PC-3 (cell line): Measurements from ENCODE around the gene HNRNPUL2. TPM values are rescaled to one million over a fixed set of nuclear protein-coding genes. Genes with fewer than 3 reads are reported as not detected.

Source experiments
- ATAC-seq: fragments of 200-7000 bp; cut with Tn5 transposase; 2 replicates; pipeline ENCODE4 v1.9.1; 2020; ENCODE audit warnings: mild to moderate bottlenecking, moderate library complexity
- BruUV-seq: library from RNA; stranded (reverse); fragments of 400-500 nt; replicated peaks from 2 replicates; lab custom pipeline; 2021; lab: Mats Ljungman, UMichigan
- CTCF ChIA-PET: fragments of 300-600 bp; sonication (Branson Sonifier 250); formaldehyde crosslinking; loops from one replicate; lab custom pipeline; 2022; ENCODE audit warnings: antibody characterized with exemption; lab: Charles Lee
- POLR2A ChIA-PET: fragments of 300-600 bp; sonication (Branson Sonifier 250); formaldehyde crosslinking; loops from one replicate; lab custom pipeline; 2022; ENCODE audit warnings: antibody characterized with exemption; ENCODE audit not compliant: unreplicated experiment; lab: Charles Lee
- DNase-seq: peaks from one replicate; pipeline ENCODE4 v3.0.0-alpha.2; 2015
- H2AFZ ChIP-seq: fragments of 300-600 bp; sonication (generic); 2 replicates; pipeline ENCODE4 v1.6.0; 2016; ENCODE audit warnings: antibody characterized with exemption, low read length
- H3F3A ChIP-seq: fragments of 300-600 bp; sonication (generic); one replicate; pipeline ENCODE4 v1.6.0; 2017; ENCODE audit warnings: antibody characterized with exemption, low read length, control low read depth, mild to moderate bottlenecking; ENCODE audit not compliant: unreplicated experiment
- H3K27ac ChIP-seq: fragments of 300-600 bp; sonication (generic); 2 replicates; pipeline ENCODE4 v1.5.1; 2016; ENCODE audit warnings: mild to moderate bottlenecking, low read length
- H3K27me3 ChIP-seq: fragments of 300-600 bp; sonication (generic); 2 replicates; pipeline ENCODE4 v1.6.1; 2016; ENCODE audit warnings: low read length, mixed read lengths
- H3K36me3 ChIP-seq: fragments of 300-600 bp; sonication (generic); 2 replicates; pipeline ENCODE4 v1.6.1; 2016; ENCODE audit warnings: low read depth, mixed run types, low read length, mixed read lengths
- H3K4me1 ChIP-seq: fragments of 300-600 bp; sonication (generic); 2 replicates; pipeline ENCODE4 v1.5.1; 2016; ENCODE audit warnings: low read length; ENCODE audit not compliant: insufficient read depth
- H3K4me2 ChIP-seq: fragments of 300-600 bp; sonication (generic); 2 replicates; pipeline ENCODE4 v1.6.0; 2016; ENCODE audit warnings: low read length
- H3K4me3 ChIP-seq: fragments of 300-600 bp; sonication (generic); 2 replicates; pipeline ENCODE4 v1.5.1; 2016; ENCODE audit warnings: mild to moderate bottlenecking, low read length, mixed read lengths
- H3K79me2 ChIP-seq: fragments of 300-600 bp; sonication (generic); 2 replicates; pipeline ENCODE4 v1.6.1; 2017; ENCODE audit warnings: low read length, mixed read lengths
- H3K9ac ChIP-seq: fragments of 300-600 bp; sonication (generic); 2 replicates; pipeline ENCODE4 v1.6.0; 2016; ENCODE audit warnings: mild to moderate bottlenecking, low read length
- H3K9me2 ChIP-seq: fragments of 300-600 bp; sonication (generic); replicated peaks from 2 replicates; pipeline ENCODE4 v1.6.1; 2016; ENCODE audit warnings: mixed run types, low read length, mixed read lengths
- H3K9me3 ChIP-seq: fragments of 300-600 bp; sonication (generic); 2 replicates; pipeline ENCODE4 v1.6.1; 2016; ENCODE audit warnings: low read length, mixed read lengths
- H4K20me1 ChIP-seq: fragments of 300-600 bp; sonication (generic); 2 replicates; pipeline ENCODE4 v1.6.1; 2016; ENCODE audit warnings: low read length, mixed read lengths
- EZH2 ChIP-seq: fragments of 300-600 bp; sonication (generic); IDR thresholded peaks from one replicate; pipeline ENCODE4 v1.6.1; 2017; ENCODE audit warnings: antibody characterized with exemption, mild to moderate bottlenecking, low read length; ENCODE audit not compliant: unreplicated experiment
- EZH2phosphoT487 ChIP-seq: fragments of 300-600 bp; sonication (generic); IDR thresholded peaks from 2 replicates; pipeline ENCODE4 v1.6.1; 2018; ENCODE audit warnings: mild to moderate bottlenecking, antibody characterized with exemption, low read length, borderline replicate concordance
- intact Hi-C: fragments of 100-400 bp; cut with micrococcal nuclease; formaldehyde crosslinking; loops from 2 replicates; pipeline ENCODE4 v1.9.0; 2023
- total RNA-seq: library from RNA; depleted of rRNA; stranded (reverse); fragments of >200 nt; gene quantifications from 2 replicates; pipeline ENCODE4 v1.2.3, GENCODE V29; 2014
- TF ChIP-seq, protein P1 (sequence below): fragments of 300-600 bp; sonication (generic); conservative IDR thresholded peaks from 2 replicates; pipeline ENCODE4 v1.5.1; 2017; ENCODE audit warnings: antibody characterized with exemption, low read depth, mild to moderate bottlenecking, low read length

HNRNPUL2 gene
- total RNA-seq, 1 experiment from 2014 or later = 15.5 TPM

DNA sequence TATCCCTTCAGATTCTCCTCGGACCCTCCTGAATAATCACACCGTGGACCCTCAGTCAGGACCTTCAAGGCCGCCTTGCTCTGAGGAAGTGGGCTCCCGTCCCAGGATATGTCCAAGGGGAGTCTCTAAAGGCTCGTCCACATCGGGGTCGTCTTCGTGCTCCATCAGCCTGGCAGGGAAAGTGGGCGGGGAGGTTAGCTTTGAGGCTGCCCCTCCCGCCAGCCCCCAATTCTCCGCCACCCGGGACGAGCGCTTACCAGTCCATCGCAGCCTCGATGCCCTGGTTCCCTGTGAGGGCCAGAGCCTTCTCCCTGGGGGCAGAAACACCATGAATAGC, 48.9 kb downstream of the HNRNPUL2 start:
- POLR2A ChIA-PET = no interaction called here
- BruUV-seq = no TSS peak

GRCh38 chr11:62677714-62678113, 49.5 kb downstream of the HNRNPUL2 start:
- no peaks in the 10 kb centered on the region for H3K9me3 ChIP-seq
- H3K4me1 ChIP-seq = peaks cover 31% of the 10 kb centered on the region
- DNase-seq (no peak), ATAC-seq (no peak)
- peaks cover 4% of the 10 kb centered on the region for H3K36me3 ChIP-seq
- H2AFZ ChIP-seq = no peak overlapping the region
- peak overlapping the region; percentile 91 for H3K9ac ChIP-seq
- no peaks in the 10 kb centered on the region for H3K27me3 ChIP-seq
- TF ChIP-seq EZH2 (no peak), EZH2phosphoT487 (no peak)
- TF ChIP-seq, protein P1, sequence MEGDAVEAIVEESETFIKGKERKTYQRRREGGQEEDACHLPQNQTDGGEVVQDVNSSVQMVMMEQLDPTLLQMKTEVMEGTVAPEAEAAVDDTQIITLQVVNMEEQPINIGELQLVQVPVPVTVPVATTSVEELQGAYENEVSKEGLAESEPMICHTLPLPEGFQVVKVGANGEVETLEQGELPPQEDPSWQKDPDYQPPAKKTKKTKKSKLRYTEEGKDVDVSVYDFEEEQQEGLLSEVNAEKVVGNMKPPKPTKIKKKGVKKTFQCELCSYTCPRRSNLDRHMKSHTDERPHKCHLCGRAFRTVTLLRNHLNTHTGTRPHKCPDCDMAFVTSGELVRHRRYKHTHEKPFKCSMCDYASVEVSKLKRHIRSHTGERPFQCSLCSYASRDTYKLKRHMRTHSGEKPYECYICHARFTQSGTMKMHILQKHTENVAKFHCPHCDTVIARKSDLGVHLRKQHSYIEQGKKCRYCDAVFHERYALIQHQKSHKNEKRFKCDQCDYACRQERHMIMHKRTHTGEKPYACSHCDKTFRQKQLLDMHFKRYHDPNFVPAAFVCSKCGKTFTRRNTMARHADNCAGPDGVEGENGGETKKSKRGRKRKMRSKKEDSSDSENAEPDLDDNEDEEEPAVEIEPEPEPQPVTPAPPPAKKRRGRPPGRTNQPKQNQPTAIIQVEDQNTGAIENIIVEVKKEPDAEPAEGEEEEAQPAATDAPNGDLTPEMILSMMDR = no peak
- ChIA-PET CTCF (interaction anchor here (0.5 kb wide), 1 partner anchor 162 kb away, joined by 3 read pairs; no protein-coding TSS in a partner anchor), POLR2A (interaction anchor here (0.6 to 1.6 kb wide), 4 partner anchors 13 to 86 kb away, joined by 4 to 6 read pairs (median 5); partner anchors contain the start of genes C11orf98 and CSKMT)
- no TSS peak for BruUV-seq
- H3F3A ChIP-seq = peaks cover 8% of the 10 kb centered on the region
- H3K4me3 ChIP-seq = peak overlapping the region; percentile 98
- H3K79me2 ChIP-seq = peaks cover 47% of the 10 kb centered on the region
- H4K20me1 ChIP-seq = no peaks in the 10 kb centered on the region
- H3K9me2 ChIP-seq = no peaks in the 10 kb centered on the region
- intact Hi-C loops = loop anchor here (5.0 kb wide), 1 partner anchor 50 kb away; the partner anchor contains the start of genes HNRNPUL2 and TTC9C
- H3K4me2 ChIP-seq = peak overlapping the region; percentile 94
- peak overlapping the region; percentile 13; the same call in 1 of the 2 replicates for H3K27ac ChIP-seq

More for the DNA sequence above, 48.9 kb downstream of the HNRNPUL2 start:
- H4K20me1 ChIP-seq = no peaks in the 10 kb centered on the region
- peak overlapping the region; percentile 94 for H3K4me2 ChIP-seq
- peaks cover 24% of the 10 kb centered on the region for H3K4me1 ChIP-seq
- CTCF ChIA-PET = no interaction called here
- H2AFZ ChIP-seq = peak overlapping the region; percentile 97
- no peaks in the 10 kb centered on the region for H3K9me3 ChIP-seq
- ATAC-seq = no peak; the same call in 1 of the 2 replicates
- H3K9me2 ChIP-seq = no peaks in the 10 kb centered on the region
- peak overlapping the region; percentile 91 for H3K9ac ChIP-seq
- TF ChIP-seq, protein P1 = no peak
- TF ChIP-seq EZH2 (no peak), EZH2phosphoT487 (no peak)
- peak overlapping the region; percentile 98 for H3K4me3 ChIP-seq
- H3K27me3 ChIP-seq = no peaks in the 10 kb centered on the region
- intact Hi-C loops = loop anchor here (5.0 kb wide), 1 partner anchor 49 kb away; the partner anchor contains the start of genes HNRNPUL2 and TTC9C
- peak overlapping the region; percentile 53 for H3K27ac ChIP-seq
- peaks cover 4% of the 10 kb centered on the region for H3K36me3 ChIP-seq
- peaks cover 8% of the 10 kb centered on the region for H3F3A ChIP-seq
- H3K79me2 ChIP-seq = peaks cover 40% of the 10 kb centered on the region
- no peak for DNase-seq

DNA sequence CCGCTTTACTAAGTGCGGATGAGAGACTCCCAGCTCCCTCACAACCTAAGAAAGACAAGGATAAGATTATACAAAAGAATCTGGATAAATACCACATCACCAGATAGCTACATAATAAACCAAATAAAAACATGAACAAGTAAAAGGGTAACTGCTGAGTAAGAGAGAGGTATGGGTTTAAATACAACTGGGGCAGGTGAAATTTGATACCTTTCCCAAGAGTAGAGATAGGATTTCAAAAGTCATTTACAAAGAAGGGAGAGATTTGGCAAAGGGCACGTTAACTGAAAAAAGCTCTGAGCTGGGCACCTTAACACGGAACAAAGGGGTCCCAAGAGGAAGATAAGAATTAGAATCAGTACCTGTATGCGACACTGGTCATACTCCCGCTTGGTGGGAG, 50.1 kb downstream of the HNRNPUL2 start:
- no peak overlapping the region for H2AFZ ChIP-seq
- peak; percentile 51 for DNase-seq
- peak overlapping the region; percentile 13; the same call in 1 of the 2 replicates for H3K27ac ChIP-seq
- peak overlapping the region; percentile 91; the same call in 1 of the 2 replicates for H3K9ac ChIP-seq
- peak overlapping the region; percentile 98 for H3K4me3 ChIP-seq
- H3K36me3 ChIP-seq = peaks cover 4% of the 10 kb centered on the region
- H3K9me3 ChIP-seq = no peaks in the 10 kb centered on the region
- H3K27me3 ChIP-seq = no peaks in the 10 kb centered on the region
- ChIA-PET CTCF (interaction anchor here (0.5 kb wide), 2 partner anchors 163 to 185 kb away, joined by 3 to 15 read pairs; no protein-coding TSS in a partner anchor), POLR2A (interaction anchor here (0.6 to 1.6 kb wide), 4 partner anchors 12 to 85 kb away, joined by 4 to 6 read pairs (median 6); partner anchors contain the start of genes C11orf98 and CSKMT)
- peak overlapping the region; percentile 94 for H3K4me2 ChIP-seq
- H3K9me2 ChIP-seq = no peaks in the 10 kb centered on the region
- peak; percentile 4; the same call in 1 of the 2 replicates for ATAC-seq
- H3F3A ChIP-seq = peaks cover 8% of the 10 kb centered on the region
- peaks cover 34% of the 10 kb centered on the region for H3K4me1 ChIP-seq
- H3K79me2 ChIP-seq = peaks cover 53% of the 10 kb centered on the region
- H4K20me1 ChIP-seq = no peaks in the 10 kb centered on the region
- intact Hi-C loops = loop anchor here (5.0 kb wide), 1 partner anchor 50 kb away; the partner anchor contains the start of genes HNRNPUL2 and TTC9C
- TF ChIP-seq EZH2phosphoT487 (no peak), EZH2 (no peak)
- TF ChIP-seq, protein P1 = no peak
- BruUV-seq = no TSS peak
